ENCODE data around the gene TAGLN3.

Gene TAGLN3

DNA sequence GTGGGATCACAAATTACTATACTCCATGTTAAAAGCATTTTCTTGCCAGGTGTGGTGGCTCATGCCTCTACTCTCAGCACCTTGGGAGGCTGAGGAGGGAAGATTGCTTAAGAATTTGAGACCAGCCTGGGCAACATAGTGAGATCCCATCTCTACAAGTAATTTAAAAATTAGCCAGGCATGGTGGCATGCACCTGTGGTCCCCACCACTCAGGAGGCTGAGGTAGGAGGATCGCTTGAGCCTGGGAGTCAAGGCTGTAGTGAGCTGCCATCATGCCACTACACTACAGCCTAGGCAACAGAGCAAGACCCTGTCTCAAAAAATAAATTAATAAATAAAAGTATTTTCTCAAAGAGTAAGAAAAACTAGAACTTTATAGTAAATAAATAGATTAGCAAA lies 42.8 kb upstream of the TAGLN3 start:
- TF ChIP-seq, protein P1, sequence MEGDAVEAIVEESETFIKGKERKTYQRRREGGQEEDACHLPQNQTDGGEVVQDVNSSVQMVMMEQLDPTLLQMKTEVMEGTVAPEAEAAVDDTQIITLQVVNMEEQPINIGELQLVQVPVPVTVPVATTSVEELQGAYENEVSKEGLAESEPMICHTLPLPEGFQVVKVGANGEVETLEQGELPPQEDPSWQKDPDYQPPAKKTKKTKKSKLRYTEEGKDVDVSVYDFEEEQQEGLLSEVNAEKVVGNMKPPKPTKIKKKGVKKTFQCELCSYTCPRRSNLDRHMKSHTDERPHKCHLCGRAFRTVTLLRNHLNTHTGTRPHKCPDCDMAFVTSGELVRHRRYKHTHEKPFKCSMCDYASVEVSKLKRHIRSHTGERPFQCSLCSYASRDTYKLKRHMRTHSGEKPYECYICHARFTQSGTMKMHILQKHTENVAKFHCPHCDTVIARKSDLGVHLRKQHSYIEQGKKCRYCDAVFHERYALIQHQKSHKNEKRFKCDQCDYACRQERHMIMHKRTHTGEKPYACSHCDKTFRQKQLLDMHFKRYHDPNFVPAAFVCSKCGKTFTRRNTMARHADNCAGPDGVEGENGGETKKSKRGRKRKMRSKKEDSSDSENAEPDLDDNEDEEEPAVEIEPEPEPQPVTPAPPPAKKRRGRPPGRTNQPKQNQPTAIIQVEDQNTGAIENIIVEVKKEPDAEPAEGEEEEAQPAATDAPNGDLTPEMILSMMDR (IDR thresholded peaks at IDR 0.05; ENCODE audit: low read depth, low read length): no peak
- H3K4me3 ChIP-seq (ENCODE audit: low read depth, low read length): no peak overlapping the region

DNA sequence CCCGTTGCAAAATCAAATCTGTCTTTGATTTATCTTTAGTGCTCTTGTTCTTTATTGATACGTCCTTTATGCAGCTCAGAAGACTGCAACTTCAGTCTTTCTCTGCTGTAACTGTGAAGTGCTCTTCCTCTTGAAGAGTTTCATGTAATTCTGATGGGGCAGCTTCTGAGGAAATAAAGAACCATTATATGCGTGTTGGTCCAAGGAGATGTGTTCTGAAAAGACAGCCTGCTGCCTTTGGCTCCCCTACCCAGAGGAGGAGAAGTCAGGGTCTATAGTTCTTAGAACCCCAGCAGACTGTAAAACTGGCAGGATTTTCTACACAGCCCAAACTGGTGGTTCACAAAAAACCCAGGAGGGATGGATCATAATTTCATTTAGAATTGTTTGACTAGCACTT lies 42.3 kb upstream of the TAGLN3 start:
- no peak overlapping the region for H3K4me3 ChIP-seq (ENCODE audit: low read depth, low read length)
- TF ChIP-seq, protein P1 (IDR thresholded peaks at IDR 0.05; ENCODE audit: low read depth, low read length): no peak

DNA sequence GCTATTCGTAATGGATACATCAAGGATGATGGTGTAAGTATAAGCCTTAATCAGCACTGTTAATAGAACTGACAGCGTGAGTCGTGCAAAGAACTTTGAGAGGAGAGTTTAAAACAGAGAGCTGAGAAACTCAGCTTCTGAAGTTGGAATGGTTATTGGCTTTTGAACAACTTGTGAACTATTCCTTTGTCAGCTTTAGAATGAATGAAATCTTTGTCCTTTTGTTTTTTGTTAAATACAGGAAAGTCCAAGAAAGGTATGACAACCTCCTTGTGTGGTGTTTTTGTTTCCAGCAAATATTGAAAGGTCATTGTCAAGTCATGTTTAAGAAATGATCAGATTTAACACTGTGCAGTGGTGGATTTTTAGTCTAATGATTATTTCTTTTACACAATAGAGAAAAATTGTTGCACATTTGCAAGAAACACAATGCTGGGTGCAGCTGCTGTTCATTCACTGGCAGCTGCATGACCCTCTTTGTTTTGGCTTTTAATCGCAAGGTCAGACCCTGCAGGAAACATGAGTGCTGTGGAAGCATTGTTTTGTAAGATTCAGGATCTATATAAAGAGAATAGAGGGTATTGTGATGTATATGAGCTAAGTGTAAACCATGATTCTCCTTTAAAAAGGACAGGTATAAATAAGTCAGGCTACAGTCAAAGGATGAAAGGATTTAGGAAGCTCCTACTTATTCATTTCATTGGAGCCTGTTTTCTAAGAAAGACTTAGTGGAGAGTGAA lies 41.6 kb upstream of the TAGLN3 start:
- no peak overlapping the region for H3K4me3 ChIP-seq (ENCODE audit: low read depth, low read length)
- TF ChIP-seq, protein P1 (IDR thresholded peaks at IDR 0.05; ENCODE audit: low read depth, low read length): no peak

DNA sequence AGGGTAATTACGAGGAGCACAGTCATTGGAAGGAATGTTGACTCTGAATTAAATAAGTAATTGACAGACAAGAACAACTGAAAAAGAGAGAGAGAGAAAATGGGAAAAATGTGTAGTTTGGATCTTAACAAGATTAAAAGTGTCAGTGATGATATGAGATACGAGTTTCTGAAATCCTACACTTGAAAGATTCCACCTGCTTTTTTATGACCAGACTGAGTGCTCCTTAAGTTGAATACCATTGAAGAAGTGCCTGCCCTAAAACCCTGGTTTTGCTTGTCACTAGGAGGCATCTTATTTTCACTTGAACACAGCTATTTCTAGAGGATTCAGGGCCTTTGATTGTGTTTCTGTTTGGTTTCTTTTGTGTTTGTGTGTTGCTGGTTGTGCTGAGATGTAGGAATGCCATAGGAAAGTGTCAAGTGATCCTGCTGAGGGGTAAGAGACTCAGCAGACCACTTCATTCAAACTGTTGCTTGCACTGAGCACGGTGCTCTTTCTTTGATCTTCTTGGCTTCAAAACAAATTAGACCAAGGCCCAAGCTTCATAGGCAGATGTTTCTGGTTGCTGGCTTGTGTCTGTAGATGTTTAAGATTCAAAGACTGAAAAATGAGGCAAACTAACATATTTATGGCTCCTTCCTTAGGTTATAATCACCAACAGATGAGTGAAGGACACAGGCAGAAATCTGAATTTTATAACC lies 37.1 kb upstream of the TAGLN3 start:
- no peak overlapping the region for H3K4me3 ChIP-seq (ENCODE audit: low read depth, low read length)
- TF ChIP-seq, protein P1 (IDR thresholded peaks at IDR 0.05; ENCODE audit: low read depth, low read length): no peak

DNA sequence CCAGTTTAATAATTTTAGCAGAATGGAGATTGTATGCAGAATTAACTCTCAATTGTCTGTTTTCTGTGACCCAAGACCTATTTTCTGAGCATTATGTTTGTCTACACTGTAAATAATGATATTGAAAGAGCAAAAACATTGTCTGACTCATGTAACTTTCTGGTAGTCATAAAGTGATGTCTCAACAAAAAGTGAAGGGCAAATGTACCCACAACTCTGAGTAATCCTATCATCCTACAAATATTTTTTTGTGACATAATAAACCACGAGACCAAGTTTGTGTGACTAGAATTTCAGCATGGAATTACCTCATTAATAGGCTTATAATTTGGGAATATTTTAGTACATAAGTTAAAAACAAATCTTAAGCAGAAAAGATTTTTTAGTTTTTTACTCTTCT lies 35.3 kb upstream of the TAGLN3 start:
- H3K4me3 ChIP-seq (ENCODE audit: low read depth, low read length): no peak overlapping the region
- TF ChIP-seq, protein P1 (IDR thresholded peaks at IDR 0.05; ENCODE audit: low read depth, low read length): no peak

DNA sequence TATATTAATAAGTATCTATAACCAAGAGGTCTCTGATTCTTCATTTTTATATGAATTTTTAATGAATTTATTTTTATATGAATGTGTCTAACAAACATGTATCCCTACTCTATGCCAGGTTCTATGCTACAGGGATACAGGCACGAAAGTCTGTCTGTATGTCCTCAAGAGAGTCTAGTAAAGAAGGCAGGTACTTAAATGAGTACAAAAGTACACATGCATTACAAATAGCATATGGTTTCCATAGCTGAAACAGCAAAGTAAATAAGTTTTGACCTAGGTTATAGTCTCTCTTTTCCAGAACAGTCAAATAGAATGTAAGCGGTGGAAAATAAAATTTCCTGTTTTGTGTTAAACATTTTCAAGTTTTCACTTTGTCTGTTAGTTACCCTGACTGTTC lies 33.2 kb upstream of the TAGLN3 start:
- TF ChIP-seq, protein P1 (IDR thresholded peaks at IDR 0.05; ENCODE audit: low read depth, low read length): no peak
- H3K4me3 ChIP-seq (ENCODE audit: low read depth, low read length): no peak overlapping the region

DNA sequence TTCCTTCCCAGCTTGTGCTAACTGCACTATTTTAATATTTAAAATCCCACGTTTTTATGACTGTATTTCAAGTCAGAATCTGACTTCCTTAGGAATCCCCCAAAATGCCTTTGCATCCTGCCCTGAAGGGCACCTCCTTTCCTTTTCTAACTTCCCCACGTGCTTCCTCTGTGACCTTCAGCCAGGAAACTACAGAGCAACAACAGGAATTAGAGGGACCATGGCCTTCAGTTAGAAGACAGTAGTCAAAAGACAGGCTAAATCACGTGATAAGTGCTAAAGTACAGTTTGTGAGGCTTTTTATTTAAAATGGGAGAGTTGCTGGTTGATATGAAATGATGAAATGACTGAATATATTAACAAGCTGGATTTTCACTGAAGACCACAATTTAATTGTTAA lies 31.7 kb upstream of the TAGLN3 start:
- H3K4me3 ChIP-seq (ENCODE audit: low read depth, low read length): no peak overlapping the region
- TF ChIP-seq, protein P1 (IDR thresholded peaks at IDR 0.05; ENCODE audit: low read depth, low read length): no peak
